Hematopoietic multipotent progenitor cell treated with erythropoietin and hydrocortisone succinate and interleukin-3 and kit ligand, for 15 days (in vitro differentiated cells): ENCODE measurements around the gene SPHKAP.
"Not testable (repeated sequence)": the region's sequence is repeated elsewhere in the genome, so short reads cannot be mapped to it uniquely, and the experiment has no call there.

Experiments
- DNase-seq: peaks from one replicate; pipeline ENCODE4 v3.0.0-alpha.2; 2015; ENCODE audit warnings: low spot score

The SPHKAP gene

GRCh38 chr2:228094377-228094921 lies 87.0 kb downstream of the SPHKAP start:
- DNase-seq, result no peak

GRCh38 chr2:228092056-228092455 lies 89.4 kb downstream of the SPHKAP start:
- no peak for DNase-seq

GRCh38 chr2:228086561-228086960 lies 94.9 kb downstream of the SPHKAP start:
- DNase-seq, result no peak

GRCh38 chr2:228084717-228085116 lies 96.8 kb downstream of the SPHKAP start:
- DNase-seq, result no peak

- DNase-seq, result no peak
Measured at GRCh38 chr2:228083131-228083530, 98.4 kb downstream of the SPHKAP start.

- no peak for DNase-seq
Measured at GRCh38 chr2:228082571-228082970, 98.9 kb downstream of the SPHKAP start.

- no peak for DNase-seq
Measured at GRCh38 chr2:228079194-228079593, 102.3 kb downstream of the SPHKAP start.

- DNase-seq, result not testable (repeated sequence)
Measured at GRCh38 chr2:228076695-228077094, 104.8 kb downstream of the SPHKAP start.

- no peak for DNase-seq
Measured at GRCh38 chr2:228072669-228073068, 108.8 kb downstream of the SPHKAP start.

- DNase-seq, result no peak
Measured at GRCh38 chr2:228067309-228067708, 114.2 kb downstream of the SPHKAP start.

- no peak for DNase-seq
Measured at GRCh38 chr2:228066126-228066798, 115.2 kb downstream of the SPHKAP start.

GRCh38 chr2:228065686-228066085 lies 115.8 kb downstream of the SPHKAP start:
- no peak for DNase-seq

GRCh38 chr2:228064796-228065315 lies 116.6 kb downstream of the SPHKAP start:
- no peak for DNase-seq

GRCh38 chr2:228064024-228064423 lies 117.5 kb downstream of the SPHKAP start:
- no peak for DNase-seq

GRCh38 chr2:228063558-228063957 lies 117.9 kb downstream of the SPHKAP start:
- DNase-seq, result no peak

- DNase-seq, result no peak
Measured at GRCh38 chr2:228059735-228060134, 121.8 kb downstream of the SPHKAP start.

- no peak for DNase-seq
Measured at GRCh38 chr2:228056293-228057097, 125.0 kb downstream of the SPHKAP start.

- DNase-seq, result no peak
Measured at GRCh38 chr2:228048838-228049490, 132.5 kb downstream of the SPHKAP start.

- DNase-seq, result no peak
Measured at GRCh38 chr2:228040995-228041394, 140.5 kb downstream of the SPHKAP start.

GRCh38 chr2:228039752-228040534 lies 141.5 kb downstream of the SPHKAP start:
- no peak for DNase-seq

- DNase-seq, result no peak
Measured at GRCh38 chr2:228038967-228039366, 142.5 kb downstream of the SPHKAP start.

GRCh38 chr2:228037915-228038314 lies 143.6 kb downstream of the SPHKAP start:
- no peak for DNase-seq
